GM19468 (cell line): Measurements from ENCODE around the gene OSBPL3.
"Not testable (repeated sequence)": the region's sequence is repeated elsewhere in the genome, so short reads cannot be mapped to it uniquely, and the experiment has no call there.

ENCODE experiments used
- ATAC-seq: cut with Tn5 transposase; IDR thresholded peaks from one replicate; pipeline ENCODE4 v1.9.1; 2021; ENCODE audit warnings: mild to moderate bottlenecking, moderate library complexity, moderate number of reproducible peaks; ENCODE audit not compliant: unreplicated experiment; ENCODE audit errors: extremely low read depth

The OSBPL3 gene

GRCh38 chr7:24817339-24817738, 162.6 kb downstream of the OSBPL3 start:
- ATAC-seq: no peak

DNA sequence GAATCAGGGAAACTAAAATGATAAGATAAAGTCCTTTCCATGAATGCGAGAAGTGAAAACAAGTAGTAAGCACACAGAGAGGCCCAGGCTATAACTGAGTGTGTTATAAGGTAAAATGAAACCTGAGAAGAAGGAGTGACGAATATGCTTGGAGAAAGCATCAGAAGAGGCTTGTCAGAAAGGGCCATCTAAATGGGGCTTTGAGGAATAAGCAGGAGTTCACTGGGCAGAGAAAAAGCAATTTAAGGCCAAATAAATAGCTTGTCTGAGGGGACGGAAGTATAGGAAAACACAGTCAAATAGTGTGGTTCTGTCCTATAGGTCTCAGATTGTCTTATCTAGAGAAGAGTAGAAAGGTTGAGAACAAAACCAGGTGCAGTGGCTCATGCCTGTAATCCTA, 163.1 kb downstream of the OSBPL3 start:
- ATAC-seq: no peak

GRCh38 chr7:24812305-24812945, 167.6 kb downstream of the OSBPL3 start:
- ATAC-seq: no peak

- ATAC-seq: no peak
Observed at GRCh38 chr7:24808518-24808917, 171.5 kb downstream of the OSBPL3 start.

GRCh38 chr7:24802300-24802699, 177.7 kb downstream of the OSBPL3 start:
- no peak for ATAC-seq

- no peak for ATAC-seq
Observed at GRCh38 chr7:24801883-24802282, 178.1 kb downstream of the OSBPL3 start.

- no peak for ATAC-seq
Observed at GRCh38 chr7:24800667-24801066, 179.3 kb downstream of the OSBPL3 start.

DNA sequence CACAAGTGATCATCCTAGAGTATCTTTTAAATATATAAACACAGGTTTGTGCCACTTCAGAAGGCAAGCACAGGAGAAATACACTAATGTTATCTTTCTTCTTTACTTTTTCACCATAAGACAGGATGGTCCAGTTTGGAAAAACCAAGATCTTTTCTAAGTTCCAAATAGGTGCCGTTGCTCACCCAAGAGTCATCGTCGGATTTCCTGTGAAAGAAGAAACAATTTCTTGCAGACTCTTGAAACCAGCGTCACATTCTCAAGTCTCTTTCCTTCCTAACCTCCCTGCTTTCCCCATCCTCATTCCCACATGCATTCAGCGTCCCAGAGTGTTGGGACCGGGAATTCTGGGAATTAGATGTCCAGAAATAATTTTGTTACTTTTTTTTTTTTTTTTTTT, 179.9 kb downstream of the OSBPL3 start:
- ATAC-seq: no peak

GRCh38 chr7:24799506-24799905, 180.5 kb downstream of the OSBPL3 start:
- ATAC-seq: no peak

DNA sequence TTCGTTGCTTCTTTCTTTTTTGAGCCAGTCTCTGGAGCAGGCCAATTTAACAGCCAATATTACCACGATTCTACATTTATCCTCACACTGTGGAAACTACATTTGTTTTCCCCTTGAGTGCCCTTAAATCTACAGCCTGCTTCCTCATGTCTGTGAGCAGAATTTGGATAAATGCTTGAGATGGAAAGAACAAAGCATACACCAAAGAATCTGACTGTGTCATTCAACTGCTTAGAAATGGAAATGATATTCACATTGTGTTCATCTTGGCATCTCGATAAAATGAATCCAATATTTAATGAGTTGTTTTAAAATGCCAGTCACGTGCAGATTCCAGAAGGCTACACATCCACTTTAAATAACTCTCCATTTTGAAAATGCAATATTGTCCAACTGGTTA, 181.7 kb downstream of the OSBPL3 start:
- ATAC-seq: no peak

DNA sequence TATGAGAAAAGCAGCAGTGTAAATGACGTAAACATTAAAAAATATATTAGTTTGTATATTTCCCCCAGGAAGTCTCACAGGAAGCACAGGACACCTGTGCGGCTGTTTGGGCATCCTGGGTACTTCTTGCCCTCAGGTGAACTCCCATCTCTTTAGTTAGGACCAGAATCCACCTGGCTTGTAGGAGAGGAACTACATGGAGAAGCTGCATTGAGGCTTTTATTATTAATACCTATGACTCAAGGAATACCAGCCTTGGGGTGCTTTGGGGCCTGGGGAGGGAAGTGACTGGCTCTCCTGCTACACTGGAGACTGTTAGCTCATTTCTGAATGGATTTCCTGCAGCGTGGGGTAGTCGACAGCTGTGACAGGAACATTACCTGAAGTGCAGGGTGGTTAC, 182.7 kb downstream of the OSBPL3 start:
- no peak for ATAC-seq

DNA sequence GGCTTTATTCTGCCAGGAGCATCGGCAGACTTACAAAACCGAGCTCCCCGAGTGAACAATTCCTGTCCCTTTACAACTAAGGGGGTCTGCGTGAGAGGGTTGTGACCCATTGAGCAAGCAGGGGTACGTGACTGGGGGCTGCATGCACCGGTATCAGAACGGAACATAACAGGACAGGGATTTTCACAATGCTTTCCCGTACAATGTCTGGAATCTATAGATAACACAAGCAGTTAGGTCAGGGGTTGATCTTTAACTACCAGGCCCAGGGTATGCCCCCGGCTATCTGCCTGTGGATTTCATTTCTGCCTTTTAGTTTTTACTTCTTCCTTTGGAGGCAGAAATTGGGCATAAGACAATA, 184.6 kb downstream of the OSBPL3 start:
- ATAC-seq: no peak

DNA sequence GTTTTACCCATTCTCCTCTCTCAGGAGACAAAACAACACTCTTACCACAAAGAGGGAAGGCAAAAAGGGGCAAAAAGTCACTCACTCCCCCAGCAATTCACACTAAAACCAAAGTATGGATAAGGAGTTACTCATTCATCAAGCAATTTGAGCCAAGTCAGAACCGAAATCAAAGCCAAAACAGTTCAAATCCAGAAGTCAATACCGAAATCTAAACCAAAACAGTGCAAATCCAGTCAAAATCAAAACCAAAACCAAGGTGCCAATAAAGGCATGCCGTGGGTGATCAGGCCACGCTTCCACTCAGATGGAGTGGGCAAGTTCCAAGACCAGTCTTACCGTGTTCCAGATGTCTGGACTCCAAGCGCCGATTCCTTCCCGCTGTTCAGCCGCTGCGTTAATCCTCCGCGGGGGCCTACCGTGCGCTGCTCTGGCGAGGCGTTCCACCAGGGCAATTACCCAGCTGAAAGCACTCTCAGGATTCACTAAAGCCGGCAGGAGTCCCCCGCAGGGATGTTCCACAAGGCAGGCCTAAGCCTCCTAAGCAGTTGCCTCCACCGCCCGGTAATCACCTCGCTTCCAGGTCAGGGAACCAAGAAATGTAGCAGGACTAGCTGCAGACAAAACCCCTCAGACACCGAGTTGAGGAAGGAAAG, 185.1 kb downstream of the OSBPL3 start:
- ATAC-seq: not testable (repeated sequence)

DNA sequence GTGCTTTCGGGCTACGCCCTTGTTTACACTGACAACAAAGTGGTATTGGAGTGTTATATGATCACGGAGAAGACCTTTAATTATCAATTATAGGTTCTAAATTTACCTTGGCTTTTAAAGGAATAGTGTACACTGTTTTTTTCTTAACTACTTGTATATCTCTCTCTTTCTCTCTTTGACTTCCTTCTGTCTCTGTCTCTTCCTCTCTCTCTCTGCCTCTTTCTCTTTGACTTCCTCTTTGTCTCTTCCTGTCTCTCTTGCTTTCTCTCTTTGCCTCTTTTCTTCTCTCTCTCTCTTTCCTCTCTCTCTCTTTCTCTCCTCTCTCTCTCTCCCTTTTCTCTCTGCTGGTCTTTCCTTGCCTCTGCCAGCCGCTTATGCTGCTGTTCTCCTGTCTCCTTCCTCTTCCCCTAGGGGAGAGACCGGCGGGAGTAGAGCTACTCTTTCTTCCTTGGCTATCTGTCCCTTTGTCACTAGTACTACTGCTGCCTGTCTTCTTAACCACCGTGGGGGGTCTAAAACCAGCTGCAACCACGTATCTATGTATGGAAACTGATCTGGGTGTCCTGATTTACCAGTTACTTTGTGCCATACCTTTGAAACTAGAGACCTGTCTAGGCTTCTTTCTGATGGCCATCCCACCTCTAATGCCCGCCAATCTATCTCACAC, 185.9 kb downstream of the OSBPL3 start:
- no peak for ATAC-seq

- no peak for ATAC-seq
Observed at GRCh38 chr7:24788961-24789576, 190.9 kb downstream of the OSBPL3 start.

GRCh38 chr7:24788075-24788474, 191.9 kb downstream of the OSBPL3 start:
- no peak for ATAC-seq

- no peak for ATAC-seq
Observed at GRCh38 chr7:24786941-24787340, 193.0 kb downstream of the OSBPL3 start.

DNA sequence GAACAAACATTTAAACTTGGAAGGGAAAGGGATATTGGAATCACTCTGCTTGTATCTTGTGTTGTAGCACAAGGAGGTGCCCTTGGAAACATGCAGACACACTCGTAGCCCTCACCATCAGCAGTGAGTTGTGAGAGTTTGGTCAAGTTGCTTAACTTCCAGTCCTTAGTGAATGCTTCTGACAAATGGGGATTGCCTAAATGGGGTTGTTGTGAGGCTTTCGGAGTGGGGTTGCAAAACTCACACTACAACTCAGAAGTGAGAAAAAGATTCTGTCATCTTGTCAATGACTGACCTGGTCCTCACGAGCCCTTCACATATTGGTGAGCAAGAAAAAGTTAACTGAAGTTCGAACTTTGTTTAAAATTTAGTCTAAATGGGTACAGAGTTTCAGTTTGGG, 193.7 kb downstream of the OSBPL3 start:
- no peak for ATAC-seq

GRCh38 chr7:24784277-24784676, 195.7 kb downstream of the OSBPL3 start:
- ATAC-seq: no peak

- no peak for ATAC-seq
Observed at GRCh38 chr7:24783698-24784097, 196.3 kb downstream of the OSBPL3 start.

DNA sequence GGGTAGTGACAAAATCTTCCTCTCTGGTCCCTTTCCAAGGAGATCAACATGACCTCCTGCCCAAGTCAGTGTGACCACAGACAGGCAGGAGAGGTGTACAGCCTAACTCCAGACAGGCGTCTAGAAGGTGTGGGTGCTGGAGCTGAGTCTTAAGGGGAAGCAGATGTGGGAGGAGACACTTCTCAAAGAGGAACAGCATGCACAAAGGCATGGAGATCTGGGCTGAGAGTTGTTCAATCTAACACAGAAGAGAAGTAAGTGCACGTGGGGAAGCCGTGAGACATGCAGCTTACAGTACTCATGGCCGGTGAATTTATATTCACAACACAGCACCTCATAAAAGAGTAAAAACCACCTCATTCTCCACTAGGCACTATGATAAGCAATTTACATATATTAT, 198.9 kb downstream of the OSBPL3 start:
- no peak for ATAC-seq
